RWPE2 (cell line): ENCODE results near the gene FAM20C.

Experiments
- ATAC-seq: fragments of 200-7000 bp; cut with Tn5 transposase; 3 replicates; pipeline ENCODE4 v1.9.1; 2021; ENCODE audit warnings: low read depth
- DNase-seq: peaks from one replicate; pipeline ENCODE4 v3.0.0-alpha.2; 2020; ENCODE audit warnings: low spot score
- H3K27ac ChIP-seq: fragments of 450-650 bp; 2 replicates; pipeline ENCODE4 v1.5.1; 2017; ENCODE audit warnings: mild to moderate bottlenecking; ENCODE audit not compliant: poor library complexity, severe bottlenecking
- H3K27me3 ChIP-seq: fragments of 250-450 bp; sonication (Bioruptor Pico); 2 replicates; pipeline ENCODE4 v1.5.1; 2021; ENCODE audit warnings: mild to moderate bottlenecking, moderate library complexity; ENCODE audit not compliant: insufficient read depth, poor library complexity, severe bottlenecking
- H3K36me3 ChIP-seq: fragments of 250-450 bp; sonication (Bioruptor Pico); 2 replicates; pipeline ENCODE4 v1.5.1; 2020; ENCODE audit warnings: low read depth, mild to moderate bottlenecking, moderate library complexity
- H3K4me1 ChIP-seq: fragments of 250-450 bp; sonication (Bioruptor Pico); 2 replicates; pipeline ENCODE4 v1.5.1; 2021; ENCODE audit warnings: mild to moderate bottlenecking, moderate library complexity; ENCODE audit not compliant: insufficient read depth, poor library complexity, severe bottlenecking
- H3K4me3 ChIP-seq: fragments of 250-450 bp; sonication (Bioruptor Pico); 2 replicates; pipeline ENCODE4 v1.5.1; 2021; ENCODE audit warnings: mild to moderate bottlenecking, moderate library complexity; ENCODE audit not compliant: severe bottlenecking
- H3K9me3 ChIP-seq: fragments of 250-450 bp; sonication (Bioruptor Pico); 2 replicates; pipeline ENCODE4 v1.5.1; 2021; ENCODE audit warnings: mild to moderate bottlenecking, moderate library complexity; ENCODE audit not compliant: severe bottlenecking
- TF ChIP-seq, protein P1 (sequence below): fragments of 450-650 bp; IDR thresholded peaks from one replicate; pipeline ENCODE4 v1.5.1; 2017; ENCODE audit warnings: mild to moderate bottlenecking, moderate library complexity; ENCODE audit not compliant: poor library complexity, severe bottlenecking

Gene FAM20C

DNA sequence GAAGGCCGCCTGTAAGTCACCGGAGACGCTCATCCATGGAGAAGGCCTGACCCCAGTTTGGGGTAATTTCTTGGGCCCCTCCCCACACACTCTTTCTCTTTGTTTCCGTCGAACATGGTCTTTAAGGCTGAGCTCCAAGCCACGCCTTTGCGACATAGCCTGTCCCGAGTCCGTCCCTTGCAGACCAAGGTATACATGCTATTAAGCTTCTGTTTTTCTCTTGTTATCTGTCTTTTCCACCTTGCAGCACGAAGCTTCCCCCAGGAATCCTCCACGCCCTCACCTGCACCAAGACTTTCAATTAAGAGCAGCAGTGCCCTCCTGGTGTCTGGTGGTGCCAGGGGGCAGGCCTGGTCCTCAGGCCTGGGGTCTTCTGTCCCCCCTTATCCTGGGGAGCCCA lies 4.2 kb upstream of the FAM20C start:
- Histone ChIP-seq H3K36me3 (no peaks in the 10 kb centered on the region), H3K9me3 (no peaks in the 10 kb centered on the region), H3K27me3 (no peaks in the 10 kb centered on the region), H3K27ac (no peak overlapping the region), H3K4me1 (no peaks in the 10 kb centered on the region), H3K4me3 (no peak overlapping the region)
- ATAC-seq: no peak
- no peak for DNase-seq
- TF ChIP-seq, protein P1, sequence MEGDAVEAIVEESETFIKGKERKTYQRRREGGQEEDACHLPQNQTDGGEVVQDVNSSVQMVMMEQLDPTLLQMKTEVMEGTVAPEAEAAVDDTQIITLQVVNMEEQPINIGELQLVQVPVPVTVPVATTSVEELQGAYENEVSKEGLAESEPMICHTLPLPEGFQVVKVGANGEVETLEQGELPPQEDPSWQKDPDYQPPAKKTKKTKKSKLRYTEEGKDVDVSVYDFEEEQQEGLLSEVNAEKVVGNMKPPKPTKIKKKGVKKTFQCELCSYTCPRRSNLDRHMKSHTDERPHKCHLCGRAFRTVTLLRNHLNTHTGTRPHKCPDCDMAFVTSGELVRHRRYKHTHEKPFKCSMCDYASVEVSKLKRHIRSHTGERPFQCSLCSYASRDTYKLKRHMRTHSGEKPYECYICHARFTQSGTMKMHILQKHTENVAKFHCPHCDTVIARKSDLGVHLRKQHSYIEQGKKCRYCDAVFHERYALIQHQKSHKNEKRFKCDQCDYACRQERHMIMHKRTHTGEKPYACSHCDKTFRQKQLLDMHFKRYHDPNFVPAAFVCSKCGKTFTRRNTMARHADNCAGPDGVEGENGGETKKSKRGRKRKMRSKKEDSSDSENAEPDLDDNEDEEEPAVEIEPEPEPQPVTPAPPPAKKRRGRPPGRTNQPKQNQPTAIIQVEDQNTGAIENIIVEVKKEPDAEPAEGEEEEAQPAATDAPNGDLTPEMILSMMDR: no peak

DNA sequence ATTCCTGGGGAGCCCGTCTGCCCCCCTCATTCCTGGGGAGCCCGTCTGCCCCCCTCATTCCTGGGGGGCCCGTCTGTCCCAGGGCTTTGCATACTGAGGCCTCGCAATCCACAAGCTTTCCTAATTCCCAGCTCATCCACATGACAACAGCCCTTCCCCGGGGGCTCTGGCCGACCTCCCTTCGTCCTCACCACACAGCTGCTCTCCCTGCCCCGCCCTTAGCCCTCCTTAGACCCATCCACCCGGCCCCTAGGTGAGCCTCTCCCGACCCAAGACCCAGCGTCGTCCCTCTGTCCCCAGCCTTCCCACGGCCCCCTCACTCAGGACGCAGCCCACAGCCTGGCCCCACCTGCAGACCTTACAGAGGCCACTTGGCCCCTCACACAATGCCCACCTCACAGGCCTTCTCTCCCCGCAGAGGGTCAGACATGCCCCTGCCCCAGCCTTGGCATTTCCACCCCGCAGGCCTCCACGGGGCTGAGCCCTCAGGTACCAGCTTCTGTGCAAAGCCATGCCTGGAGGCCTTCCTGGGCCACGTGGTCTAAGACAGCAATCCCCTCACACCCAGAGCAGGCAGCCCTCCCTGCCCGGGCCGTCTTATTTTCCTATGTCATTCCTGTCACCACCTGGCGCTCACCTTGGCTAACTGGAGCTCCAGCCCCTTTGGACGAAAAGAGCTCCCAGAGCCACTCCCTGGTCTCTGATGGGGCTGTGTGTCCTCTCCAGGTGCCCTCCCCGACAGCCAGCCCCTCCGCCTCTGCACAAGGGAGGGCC lies 3.5 kb upstream of the FAM20C start:
- ATAC-seq: no peak
- no peak for DNase-seq
- Histone ChIP-seq H3K4me3 (no peak overlapping the region), H3K27ac (no peak overlapping the region), H3K4me1 (no peaks in the 10 kb centered on the region), H3K9me3 (no peaks in the 10 kb centered on the region), H3K36me3 (no peaks in the 10 kb centered on the region), H3K27me3 (no peaks in the 10 kb centered on the region)
- TF ChIP-seq, protein P1: no peak

DNA sequence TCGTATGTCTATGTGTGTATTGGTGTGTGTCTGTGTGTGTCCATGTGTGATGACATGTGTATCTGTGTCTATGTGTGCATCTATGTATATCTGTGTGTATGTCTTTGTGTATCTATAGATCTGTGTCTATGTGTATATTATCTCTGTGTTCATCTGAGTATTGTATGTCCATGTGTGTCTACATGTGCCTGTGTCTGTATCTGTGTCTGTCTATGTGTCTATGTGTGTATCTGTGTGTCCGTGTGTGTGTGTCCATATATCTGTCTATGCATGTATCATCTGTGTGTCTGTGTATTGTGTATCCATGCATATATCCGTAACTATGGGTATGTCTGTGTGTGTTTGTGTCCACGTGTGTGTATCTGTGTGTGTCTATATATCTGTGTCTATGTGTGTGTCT lies 2.7 kb upstream of the FAM20C start:
- ATAC-seq: no peak
- TF ChIP-seq, protein P1: no peak

GRCh38 chr7:190196-190595 lies 2.2 kb upstream of the FAM20C start:
- ATAC-seq: no peak
- H3K4me1 ChIP-seq: no peaks in the 10 kb centered on the region
- peaks cover 8% of the 10 kb centered on the region for H3K36me3 ChIP-seq
- H3K4me3 ChIP-seq: no peak overlapping the region
- DNase-seq: no peak
- H3K27ac ChIP-seq: no peak overlapping the region
- H3K27me3 ChIP-seq: no peaks in the 10 kb centered on the region
- TF ChIP-seq, protein P1: no peak
- no peaks in the 10 kb centered on the region for H3K9me3 ChIP-seq

More for the DNA sequence above, 2.7 kb upstream of the FAM20C start:
- no peak for DNase-seq
- H3K36me3 ChIP-seq: peaks cover 3% of the 10 kb centered on the region
- no peaks in the 10 kb centered on the region for H3K9me3 ChIP-seq
- H3K27ac ChIP-seq: no peak overlapping the region
- no peaks in the 10 kb centered on the region for H3K27me3 ChIP-seq
- H3K4me3 ChIP-seq: no peak overlapping the region
- H3K4me1 ChIP-seq: no peaks in the 10 kb centered on the region
